Astrocyte (in vitro differentiated cells and primary cell): Measurements from ENCODE around the gene KCNJ13. TPM values are rescaled to one million over a fixed set of nuclear protein-coding genes. Genes with fewer than 3 reads are reported as not detected.
A peak's percentile ranks its signal among the peaks of the same experiment; 100 is the strongest.

Experiments used
- DNase-seq: peaks from one replicate; pipeline ENCODE4 v3.0.0-alpha.2; 2010; ENCODE audit warnings: low read depth
- FAIRE-seq: peaks from 2 replicates; lab custom pipeline; 2011; peaks lifted over from hg19 to GRCh38; lab: Jason Lieb, UNC
- H2AFZ ChIP-seq: 2 replicates; pipeline ENCODE4 v1.6.0; 2012; ENCODE audit warnings: low read depth, low read length, inconsistent platforms
- H3K27ac ChIP-seq: 2 replicates; pipeline ENCODE4 v1.5.1; 2011; ENCODE audit warnings: low read depth, low read length, inconsistent platforms
- H3K27me3 ChIP-seq: 2 replicates; pipeline ENCODE4 v1.6.0; 2011; ENCODE audit warnings: low read length, inconsistent platforms; ENCODE audit not compliant: insufficient read depth
- H3K36me3 ChIP-seq: 2 replicates; pipeline ENCODE4 v1.5.1; 2011; ENCODE audit warnings: low read length, inconsistent platforms; ENCODE audit not compliant: insufficient read depth
- H3K4me1 ChIP-seq: 2 replicates; pipeline ENCODE4 v1.5.1; 2011; ENCODE audit warnings: low read length, inconsistent platforms; ENCODE audit not compliant: insufficient read depth
- H3K4me2 ChIP-seq: 2 replicates; pipeline ENCODE4 v1.6.0; 2012; ENCODE audit warnings: low read length, inconsistent platforms
- H3K4me3 ChIP-seq: 2 replicates; pipeline ENCODE4 v1.5.1; 2011; ENCODE audit warnings: low read depth, mild to moderate bottlenecking, low read length, inconsistent platforms; ENCODE audit not compliant: insufficient read depth
- H3K79me2 ChIP-seq: 2 replicates; pipeline ENCODE4 v1.6.0; 2012; ENCODE audit warnings: mild to moderate bottlenecking, low read length, inconsistent platforms; ENCODE audit not compliant: insufficient read depth
- H3K9ac ChIP-seq: 2 replicates; pipeline ENCODE4 v1.6.0; 2012; ENCODE audit warnings: mild to moderate bottlenecking, low read length, inconsistent platforms
- H3K9me3 ChIP-seq: 2 replicates; pipeline ENCODE4 v1.5.1; 2012; ENCODE audit warnings: low read depth, mild to moderate bottlenecking, low read length, inconsistent platforms; ENCODE audit not compliant: insufficient read depth
- H4K20me1 ChIP-seq: 2 replicates; pipeline ENCODE4 v1.6.0; 2012; ENCODE audit warnings: low read length, inconsistent platforms; ENCODE audit not compliant: insufficient read depth
- H3K27ac Mint-ChIP-seq: one replicate; pipeline ENCODE4 v1.8.0; 2021; ENCODE audit warnings: mild to moderate bottlenecking, mixed read lengths; ENCODE audit not compliant: unreplicated experiment
- H3K27me3 Mint-ChIP-seq: one replicate; pipeline ENCODE4 v1.8.0; 2021; ENCODE audit warnings: low read depth, mixed read lengths; ENCODE audit not compliant: unreplicated experiment
- H3K36me3 Mint-ChIP-seq: one replicate; pipeline ENCODE4 v1.8.0; 2021; ENCODE audit warnings: low read depth, mixed read lengths; ENCODE audit not compliant: unreplicated experiment
- H3K4me1 Mint-ChIP-seq: one replicate; pipeline ENCODE4 v1.8.0; 2021; ENCODE audit warnings: low read depth, mixed read lengths; ENCODE audit not compliant: unreplicated experiment
- H3K4me3 Mint-ChIP-seq: one replicate; pipeline ENCODE4 v1.8.0; 2021; ENCODE audit warnings: mild to moderate bottlenecking, moderate library complexity, mixed read lengths; ENCODE audit not compliant: unreplicated experiment
- H3K9me3 Mint-ChIP-seq: one replicate; pipeline ENCODE4 v1.8.0; 2021; ENCODE audit warnings: mild to moderate bottlenecking, mixed read lengths; ENCODE audit not compliant: unreplicated experiment
- EZH2 ChIP-seq: IDR thresholded peaks from 2 replicates; pipeline ENCODE4 v1.6.1; 2012; ENCODE audit warnings: mild to moderate bottlenecking, low read length, inconsistent platforms; ENCODE audit not compliant: insufficient read depth
- total RNA-seq: library from RNA; stranded (reverse); gene quantifications from 2 replicates; pipeline ENCODE4 v1.2.1, GENCODE V29; 2021
- TF ChIP-seq, protein P1 (sequence below): IDR thresholded peaks from 2 replicates; pipeline ENCODE4 v1.5.1; 2011; ENCODE audit warnings: low read depth, mild to moderate bottlenecking, inconsistent platforms, low read length, moderate library complexity; ENCODE audit not compliant: insufficient read depth

KCNJ13 gene
- total RNA-seq, 1 donor from 2014 or later: not detected

DNA sequence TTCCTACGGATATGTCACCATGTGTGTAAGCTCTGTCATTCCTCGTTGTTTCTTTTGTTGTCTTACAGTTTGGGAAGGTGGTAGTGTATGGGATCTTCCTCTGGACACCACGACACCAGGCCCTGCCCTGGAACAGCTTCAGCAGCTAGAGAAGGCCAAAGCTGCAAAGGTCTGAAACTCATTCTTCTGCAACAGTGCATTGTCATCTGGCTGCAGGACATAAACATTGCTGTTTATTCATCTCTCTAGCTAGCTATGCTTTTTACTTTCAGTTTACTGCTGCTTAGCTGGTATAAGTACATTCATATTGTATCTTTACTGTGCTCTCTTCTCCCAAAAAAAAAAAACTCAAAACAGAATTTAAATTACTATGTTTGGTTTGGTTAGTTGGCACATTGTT lies 39.2 kb upstream of the KCNJ13 start:
- Histone ChIP-seq H3K27me3 (no peaks in the 10 kb centered on the region), H3K4me2 (no peak overlapping the region), H3K4me3 (no peak overlapping the region), H3K9me3 (no peaks in the 10 kb centered on the region), H2AFZ (no peak overlapping the region), H3K9ac (no peak overlapping the region), H3K36me3 (peaks cover 51% of the 10 kb centered on the region), H4K20me1 (no peaks in the 10 kb centered on the region), H3K4me1 (no peaks in the 10 kb centered on the region), H3K79me2 (no peaks in the 10 kb centered on the region), H3K27ac (no peak overlapping the region)
- peaks cover 11% of the 10 kb centered on the region for H3K4me1 Mint-ChIP-seq
- H3K9me3 Mint-ChIP-seq: no peaks in the 10 kb centered on the region
- H3K27ac Mint-ChIP-seq: peak overlapping the region; percentile 90
- no peak overlapping the region for H3K4me3 Mint-ChIP-seq
- peaks cover 15% of the 10 kb centered on the region for H3K36me3 Mint-ChIP-seq
- FAIRE-seq: no peak
- TF ChIP-seq EZH2: no peak
- TF ChIP-seq, protein P1, sequence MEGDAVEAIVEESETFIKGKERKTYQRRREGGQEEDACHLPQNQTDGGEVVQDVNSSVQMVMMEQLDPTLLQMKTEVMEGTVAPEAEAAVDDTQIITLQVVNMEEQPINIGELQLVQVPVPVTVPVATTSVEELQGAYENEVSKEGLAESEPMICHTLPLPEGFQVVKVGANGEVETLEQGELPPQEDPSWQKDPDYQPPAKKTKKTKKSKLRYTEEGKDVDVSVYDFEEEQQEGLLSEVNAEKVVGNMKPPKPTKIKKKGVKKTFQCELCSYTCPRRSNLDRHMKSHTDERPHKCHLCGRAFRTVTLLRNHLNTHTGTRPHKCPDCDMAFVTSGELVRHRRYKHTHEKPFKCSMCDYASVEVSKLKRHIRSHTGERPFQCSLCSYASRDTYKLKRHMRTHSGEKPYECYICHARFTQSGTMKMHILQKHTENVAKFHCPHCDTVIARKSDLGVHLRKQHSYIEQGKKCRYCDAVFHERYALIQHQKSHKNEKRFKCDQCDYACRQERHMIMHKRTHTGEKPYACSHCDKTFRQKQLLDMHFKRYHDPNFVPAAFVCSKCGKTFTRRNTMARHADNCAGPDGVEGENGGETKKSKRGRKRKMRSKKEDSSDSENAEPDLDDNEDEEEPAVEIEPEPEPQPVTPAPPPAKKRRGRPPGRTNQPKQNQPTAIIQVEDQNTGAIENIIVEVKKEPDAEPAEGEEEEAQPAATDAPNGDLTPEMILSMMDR: no peak
- DNase-seq: no peak
- H3K27me3 Mint-ChIP-seq: no peaks in the 10 kb centered on the region

DNA sequence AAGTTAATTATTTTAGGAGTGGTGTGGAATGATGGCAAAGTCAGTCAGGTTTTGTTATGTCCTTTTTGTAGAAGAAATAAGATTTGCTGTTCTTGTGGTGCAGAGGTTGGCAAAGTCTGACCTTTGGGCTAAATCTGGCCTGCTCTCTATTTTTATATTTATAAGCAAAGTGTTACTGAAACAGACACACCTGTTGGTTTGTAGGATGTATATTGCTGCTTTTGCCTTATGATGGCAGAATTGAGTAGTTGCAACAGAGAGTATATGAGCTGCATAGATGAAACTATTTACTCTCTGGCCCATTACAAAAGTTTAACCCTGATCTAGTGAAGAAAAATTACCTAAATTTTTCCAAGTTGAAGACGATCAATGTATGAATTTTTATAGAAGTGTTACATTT lies 34.1 kb upstream of the KCNJ13 start:
- no peak overlapping the region for H3K27ac Mint-ChIP-seq
- Histone ChIP-seq H3K4me3 (no peak overlapping the region), H3K4me1 (no peaks in the 10 kb centered on the region), H4K20me1 (peaks cover 8% of the 10 kb centered on the region), H3K4me2 (no peak overlapping the region), H3K27ac (no peak overlapping the region), H3K27me3 (no peaks in the 10 kb centered on the region), H3K9me3 (no peaks in the 10 kb centered on the region), H3K36me3 (peaks cover 44% of the 10 kb centered on the region), H2AFZ (no peak overlapping the region), H3K79me2 (peaks cover under 1% of the 10 kb centered on the region), H3K9ac (no peak overlapping the region)
- peaks cover 2% of the 10 kb centered on the region for H3K4me1 Mint-ChIP-seq
- TF ChIP-seq, protein P1: no peak
- H3K4me3 Mint-ChIP-seq: no peak overlapping the region
- H3K36me3 Mint-ChIP-seq: peaks cover 8% of the 10 kb centered on the region
- no peaks in the 10 kb centered on the region for H3K9me3 Mint-ChIP-seq
- no peaks in the 10 kb centered on the region for H3K27me3 Mint-ChIP-seq
- DNase-seq: no peak
- no peak for FAIRE-seq

DNA sequence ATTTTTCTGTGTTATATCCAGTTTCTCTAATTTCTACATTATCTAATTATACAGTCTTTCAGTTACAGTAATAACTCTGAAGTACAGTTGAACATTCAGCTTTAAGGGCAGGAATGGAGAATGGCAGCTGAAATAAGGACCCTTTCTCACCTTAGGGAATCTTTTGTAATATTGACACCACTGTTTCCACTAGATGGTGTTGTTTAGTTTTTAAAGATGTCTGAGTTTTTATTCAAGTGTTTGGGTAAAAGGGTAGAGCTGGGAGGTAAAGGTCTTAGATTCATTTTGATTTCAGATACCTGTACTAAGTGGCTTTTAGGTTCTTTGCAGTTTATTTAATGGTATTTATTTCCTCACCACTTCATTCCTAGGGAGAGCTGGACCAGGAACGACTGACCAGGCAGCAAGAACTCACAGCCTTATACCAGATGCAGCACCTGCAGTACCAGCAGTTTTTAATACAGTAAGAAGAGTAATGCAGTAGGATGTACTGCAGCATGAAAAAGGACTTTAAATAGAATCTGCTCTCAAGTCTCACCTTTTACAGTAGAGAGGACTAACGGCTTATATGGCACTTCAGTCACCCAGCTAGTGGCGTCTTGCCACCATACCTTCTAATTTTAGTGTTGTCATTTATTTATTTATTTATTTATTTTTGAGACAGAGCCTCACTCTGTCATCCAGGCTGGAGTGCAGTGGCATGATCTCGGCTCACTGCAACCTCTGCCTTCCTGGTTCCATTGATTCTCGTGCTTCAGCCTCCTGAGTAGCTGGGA lies 33.2 kb upstream of the KCNJ13 start:
- Histone ChIP-seq H3K27ac (no peak overlapping the region), H3K4me3 (no peak overlapping the region), H3K9ac (no peak overlapping the region), H2AFZ (no peak overlapping the region), H3K4me2 (no peak overlapping the region), H3K36me3 (peaks cover 38% of the 10 kb centered on the region), H4K20me1 (peaks cover 13% of the 10 kb centered on the region), H3K4me1 (no peaks in the 10 kb centered on the region), H3K27me3 (no peaks in the 10 kb centered on the region), H3K9me3 (no peaks in the 10 kb centered on the region), H3K79me2 (peaks cover 5% of the 10 kb centered on the region)
- Mint-ChIP-seq H3K36me3 (peaks cover 4% of the 10 kb centered on the region), H3K4me1 (no peaks in the 10 kb centered on the region), H3K27ac (no peak overlapping the region), H3K27me3 (no peaks in the 10 kb centered on the region), H3K4me3 (no peak overlapping the region), H3K9me3 (no peaks in the 10 kb centered on the region)
- TF ChIP-seq EZH2: no peak
- TF ChIP-seq, protein P1: no peak
- DNase-seq: no peak
- FAIRE-seq: no peak
